IPS-18a (cell line): ENCODE results near the gene NSFL1C.

Source experiments
- H3K27ac ChIP-seq: one replicate; pipeline ENCODE4 v1.5.1; 2013; ENCODE audit warnings: low read length
- H3K27me3 ChIP-seq: one replicate; pipeline ENCODE4 v1.6.1; 2013; ENCODE audit warnings: mild to moderate bottlenecking, low read length; ENCODE audit not compliant: control insufficient read depth, insufficient read depth
- H3K36me3 ChIP-seq: one replicate; pipeline ENCODE4 v1.6.1; 2013; ENCODE audit warnings: low read depth, low read length; ENCODE audit not compliant: control insufficient read depth
- H3K4me1 ChIP-seq: one replicate; pipeline ENCODE4 v1.6.1; 2013; ENCODE audit warnings: low read depth, low read length; ENCODE audit not compliant: control insufficient read depth
- H3K4me3 ChIP-seq: one replicate; pipeline ENCODE4 v1.5.1; 2013; ENCODE audit warnings: low read length
- H3K9ac ChIP-seq: one replicate; pipeline ENCODE4 v1.6.1; 2013; ENCODE audit warnings: mild to moderate bottlenecking, low read length, moderate library complexity
- H3K9me3 ChIP-seq: one replicate; pipeline ENCODE4 v1.6.1; 2013; ENCODE audit warnings: low read depth, low read length; ENCODE audit not compliant: control insufficient read depth

Gene NSFL1C

DNA sequence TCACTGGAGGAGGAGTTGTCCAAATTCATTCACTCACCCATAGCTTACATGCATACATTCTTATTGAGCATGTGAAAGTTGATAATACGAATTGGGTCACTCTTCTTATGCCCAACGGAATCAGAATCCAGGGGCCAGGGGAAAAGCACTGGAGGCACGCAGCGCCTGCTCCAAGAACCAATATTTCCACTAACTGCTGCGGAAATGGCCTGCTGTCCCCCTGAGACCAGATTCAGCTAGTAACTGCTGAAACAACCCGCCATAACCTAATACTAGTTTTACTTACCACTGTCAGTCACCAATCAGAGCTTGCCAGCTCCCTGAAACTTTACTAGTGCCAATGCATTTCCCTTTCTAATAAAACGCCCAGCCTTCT lies 73.2 kb downstream of the NSFL1C start:
- H3K9ac ChIP-seq = peak overlapping the region; percentile 44
- H3K27ac ChIP-seq = no peak overlapping the region
- H3K4me1 ChIP-seq = peaks cover 30% of the 10 kb centered on the region
- H3K36me3 ChIP-seq = no peaks in the 10 kb centered on the region
- no peaks in the 10 kb centered on the region for H3K9me3 ChIP-seq
- H3K27me3 ChIP-seq = peaks cover 29% of the 10 kb centered on the region
- H3K4me3 ChIP-seq = peak overlapping the region; percentile 70

DNA sequence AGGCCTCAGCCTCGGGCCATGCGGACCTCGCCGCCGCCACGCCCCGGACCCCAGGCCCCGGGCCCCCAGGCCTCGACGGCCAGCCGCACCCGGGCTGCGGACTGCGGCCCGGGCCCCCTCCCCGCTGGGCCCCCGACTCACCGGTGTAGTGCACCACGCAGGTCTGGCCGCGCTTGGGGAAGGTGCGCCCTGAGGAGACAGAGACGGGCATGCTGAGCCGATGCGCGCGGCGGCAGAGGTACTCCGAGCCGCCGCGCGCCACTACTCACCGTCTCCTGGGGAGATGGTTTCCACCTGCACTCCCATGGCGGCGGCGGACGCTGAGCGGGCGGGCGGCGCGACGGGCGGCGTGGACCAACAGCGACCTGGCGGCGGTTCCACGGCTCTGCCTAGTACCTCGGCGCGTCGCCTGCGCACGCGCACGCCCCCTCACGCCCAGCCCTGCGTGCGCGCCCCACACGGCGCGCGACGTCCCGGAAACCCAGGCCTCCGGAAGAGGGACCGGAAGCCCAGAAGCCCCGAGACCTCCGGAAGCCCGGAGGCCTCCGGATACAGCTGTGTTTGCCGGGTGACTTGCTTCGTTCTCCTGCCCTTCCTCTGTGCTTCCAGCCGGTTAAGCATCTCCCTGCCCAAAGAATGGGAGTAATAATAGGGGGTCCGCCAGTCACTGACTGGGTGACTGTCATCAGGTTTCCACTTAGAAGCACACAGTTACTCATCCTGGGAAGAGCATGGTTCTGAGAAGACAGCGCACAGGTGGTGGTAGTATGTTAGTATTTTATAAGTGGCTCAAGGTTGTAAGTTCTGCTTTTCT lies 73.7 kb downstream of the NSFL1C start, which contains the start of gene FKBP1A:
FKBP1A (minus strand) TSS at position 362 of the 814 bp plus-strand sequence; CDS start at position 306, 56 bp downstream.
- Histone ChIP-seq H3K9me3 (no peaks in the 10 kb centered on the region), H3K27me3 (peaks cover 29% of the 10 kb centered on the region), H3K4me1 (peaks cover 30% of the 10 kb centered on the region), H3K27ac (no peak within 1 kb of the TSS), H3K9ac (peak within 1 kb of the TSS; percentile 44), H3K4me3 (peak within 1 kb of the TSS; percentile 70), H3K36me3 (no peaks in the 10 kb centered on the region)

DNA sequence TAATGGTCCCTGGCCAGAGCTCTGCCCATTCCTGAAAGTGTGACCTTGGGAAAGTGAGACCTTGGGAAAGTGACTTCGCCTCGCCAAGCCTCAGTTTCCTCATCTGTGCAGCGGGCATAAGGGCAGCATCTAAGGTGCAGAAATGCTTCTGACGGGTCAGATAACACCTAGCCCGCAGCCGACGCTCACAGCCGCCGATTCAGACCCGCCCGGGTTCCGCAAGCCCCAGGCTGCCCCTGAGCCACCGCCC lies 74.3 kb downstream of the NSFL1C start:
- H3K4me1 ChIP-seq = peaks cover 30% of the 10 kb centered on the region
- H3K27ac ChIP-seq = no peak overlapping the region
- peak overlapping the region; percentile 70 for H3K4me3 ChIP-seq
- peak overlapping the region; percentile 44 for H3K9ac ChIP-seq
- H3K9me3 ChIP-seq = no peaks in the 10 kb centered on the region
- peaks cover 29% of the 10 kb centered on the region for H3K27me3 ChIP-seq
- H3K36me3 ChIP-seq = no peaks in the 10 kb centered on the region
